ENCODE data around the gene MSI2. TPM values are rescaled to one million over a fixed set of nuclear protein-coding genes. Genes with fewer than 3 reads are reported as not detected.

The MSI2 gene
- total and polyA plus RNA-seq, 9 of the 15 experiments (the other 6 are each of a cell fraction or from before 2014, with no cell fraction given) = 4.6 to 61.8 (median 42.4) TPM

GRCh38 chr17:57340160-57340981 lies 84.0 kb downstream of the MSI2 start (continued):
- TF ChIP-seq CREB3 (tag; conservative IDR thresholded peaks at IDR 0.05; ENCODE audit: low read depth) (no peak), ZNF121 (CRISPR knock-in tag; conservative IDR thresholded peaks at IDR 0.05) (no peak), STAG1 (CRISPR knock-in tag; IDR thresholded peaks at IDR 0.05; ENCODE audit: borderline replicate concordance) (no peak), RNF219 (CRISPR knock-in tag; IDR thresholded peaks at IDR 0.05) (no peak), PCBP1 (IDR thresholded peaks at IDR 0.05; ENCODE audit: low read depth, low read length, poor library complexity, severe bottlenecking) (no peak), MBD1 (CRISPR knock-in tag; IDR thresholded peaks at IDR 0.05) (no peak), ARID1B (IDR thresholded peaks at IDR 0.05) (peak; percentile 69), ZFP30 (CRISPR knock-in tag; IDR thresholded peaks at IDR 0.05; ENCODE audit: borderline replicate concordance) (no peak), RFX7 (CRISPR knock-in tag; IDR thresholded peaks at IDR 0.05) (no peak), U2AF2 (optimal IDR thresholded peaks at IDR 0.05; ENCODE audit: low read depth, low read length) (no peak), SMARCA5 (IDR thresholded peaks at IDR 0.05) (no peak), PHF20 (IDR thresholded peaks at IDR 0.05; ENCODE audit: partially characterized antibody) (no peak), ARHGAP35 (IDR thresholded peaks at IDR 0.05; ENCODE audit: partially characterized antibody) (no peak), CHD2 (IDR thresholded peaks at IDR 0.05; ENCODE audit: low read depth, low read length) (no peak), POLR2B (IDR thresholded peaks at IDR 0.05; ENCODE audit: low read depth, partially characterized antibody) (no peak), MAFF (IDR thresholded peaks at IDR 0.05; ENCODE audit: low read length) (peak; percentile 67; the same call in 1 of the 2 replicates), HDAC1 (IDR thresholded peaks at IDR 0.05) (peak in 1 of 2 experiments; percentile 75; a peak in 2 of 4 replicates), TARDBP (IDR thresholded peaks at IDR 0.05) (no peak), ZNF184 (CRISPR knock-in tag; IDR thresholded peaks at IDR 0.05) (no peak), NFIC (IDR thresholded peaks at IDR 0.05) (peak; percentile 14; the same call in 1 of the 2 replicates), LCOR (CRISPR knock-in tag; IDR thresholded peaks at IDR 0.05) (no peak), ZNF134 (CRISPR knock-in tag; conservative IDR thresholded peaks at IDR 0.05) (no peak), POLR2H (tag; IDR thresholded peaks at IDR 0.05; ENCODE audit: low read depth) (no peak), MCM3 (IDR thresholded peaks at IDR 0.05) (no peak)

Measured in K562 (cell line).